HCT116 (cell line): Measurements from ENCODE around the gene SPATS2L. TPM values are rescaled to one million over a fixed set of nuclear protein-coding genes. Genes with fewer than 3 reads are reported as not detected.

ENCODE experiments used
- ATAC-seq: fragments of 200-7000 bp; cut with Tn5 transposase; 2 replicates; pipeline ENCODE4 v1.9.1; 2020; ENCODE audit warnings: mild to moderate bottlenecking, moderate library complexity
- BruUV-seq: library from RNA; stranded (reverse); fragments of 400-500 nt; replicated peaks from 2 replicates; lab custom pipeline; 2021; lab: Mats Ljungman, UMichigan
- CTCF ChIA-PET: fragments of 300-600 bp; sonication (Branson Sonifier 250); formaldehyde crosslinking; loops from one replicate; lab custom pipeline; 2021; ENCODE audit warnings: antibody characterized with exemption; lab: Charles Lee
- POLR2A ChIA-PET: fragments of 300-600, 350-600 bp; sonication (Branson Sonifier 250); formaldehyde crosslinking; loops from one replicate; lab custom pipeline; 2021; ENCODE audit warnings: antibody characterized with exemption; lab: Charles Lee
- RAD21 ChIA-PET, 2 experiments: fragments of 300-600 bp; sonication (Branson Sonifier 250); formaldehyde crosslinking; loops; one replicate each; lab custom pipeline; 2023; ENCODE audit warnings: low total read pairs in 2 of 2; ENCODE audit not compliant: uncharacterized antibody in 2 of 2, unreplicated experiment in 2 of 2, low non-redundant PET in 1 of 2; lab: Charles Lee
- DNase-seq: peaks from one replicate; pipeline ENCODE4 v3.0.0-alpha.2; 2010; ENCODE audit warnings: low read depth, low spot score
- H2AFZ ChIP-seq: fragments of 200-600 bp; shearing (Covaris generic), sonication (generic); 2 replicates; pipeline ENCODE4 v1.6.1; 2017; ENCODE audit warnings: low read depth, mixed run types, mixed read lengths, antibody characterized with exemption, low read length; ENCODE audit not compliant: poor library complexity, severe bottlenecking
- H3K27ac ChIP-seq: 2 replicates; pipeline ENCODE4 v1.5.1; 2012; ENCODE audit warnings: low read depth, low read length
- H3K27me3 ChIP-seq: fragments of 200-600 bp; sonication (generic); 2 replicates; pipeline ENCODE4 v1.6.1; 2016; ENCODE audit warnings: mixed run types, low read length, mixed read lengths; ENCODE audit not compliant: insufficient read depth
- H3K36me3 ChIP-seq, 2 experiments: fragments of 200-500 bp in 1 of 2; fragments of 200-600 bp in 1 of 2; sonication (Bioruptor generic) in 1 of 2; sonication (generic) in 1 of 2; 2 replicates each; pipeline versions ENCODE4 v1.5.1 to v1.6.1; 2014 to 2016; ENCODE audit warnings: low read length in 2 of 2, inconsistent platforms in 1 of 2, mixed read lengths in 1 of 2, mixed run types in 1 of 2; ENCODE audit not compliant: insufficient read depth in 2 of 2, control insufficient read depth in 1 of 2
- H3K4me1 ChIP-seq, 2 experiments: fragments of 200-600 bp in 1 of 2; sonication (generic) in 1 of 2; 2 replicates each; pipeline versions ENCODE4 v1.5.1 to v1.6.1; 2012 to 2017; ENCODE audit warnings: low read length in 2 of 2, inconsistent platforms in 1 of 2, mild to moderate bottlenecking in 1 of 2, mixed read lengths in 1 of 2, mixed run types in 1 of 2, moderate library complexity in 1 of 2; ENCODE audit not compliant: insufficient read depth in 2 of 2, control insufficient read depth in 1 of 2
- H3K4me2 ChIP-seq: fragments of 200-600 bp; sonication (generic); 2 replicates; pipeline ENCODE4 v1.6.1; 2017; ENCODE audit warnings: mixed run types, low read length, mixed read lengths
- H3K4me3 ChIP-seq, 2 experiments: fragments of 200-600 bp in 1 of 2; sonication (generic) in 1 of 2; replicated peaks in 1 of 2; 2 replicates each; pipeline ENCODE4 v1.5.1; 2011 to 2016; ENCODE audit warnings: low read length in 2 of 2, control low read depth in 1 of 2, low read depth in 1 of 2, mild to moderate bottlenecking in 1 of 2, mixed read lengths in 1 of 2, mixed run types in 1 of 2
- H3K79me2 ChIP-seq: fragments of 200-600 bp; sonication (generic); 2 replicates; pipeline ENCODE4 v1.6.1; 2017; ENCODE audit warnings: mild to moderate bottlenecking, mixed run types, low read length, moderate library complexity, mixed read lengths; ENCODE audit not compliant: insufficient read depth
- H3K9ac ChIP-seq: fragments of 200-600 bp; sonication (generic); 2 replicates; pipeline ENCODE4 v1.6.1; 2016; ENCODE audit warnings: low read length, mixed read lengths
- H3K9me2 ChIP-seq: fragments of 200-600 bp; sonication (generic), shearing (Covaris generic); 2 replicates; pipeline ENCODE4 v1.6.1; 2017; ENCODE audit warnings: mixed run types, mild to moderate bottlenecking, moderate library complexity; ENCODE audit not compliant: insufficient read depth
- H3K9me3 ChIP-seq, 2 experiments: fragments of 200-500 bp in 1 of 2; fragments of 200-600 bp in 1 of 2; sonication (Bioruptor generic) in 1 of 2; sonication (generic) in 1 of 2; 2 replicates each; pipeline ENCODE4 v1.6.1; 2014 to 2017; ENCODE audit warnings: low read length in 2 of 2, mixed read lengths in 2 of 2, inconsistent platforms in 1 of 2, low read depth in 1 of 2, mild to moderate bottlenecking in 1 of 2, mixed run types in 1 of 2, moderate library complexity in 1 of 2; ENCODE audit not compliant: control insufficient read depth in 1 of 2, insufficient read depth in 1 of 2
- H4K20me1 ChIP-seq: fragments of 200-600 bp; sonication (generic), shearing (Covaris generic); 2 replicates; pipeline ENCODE4 v1.6.1; 2017; ENCODE audit warnings: mixed run types, mild to moderate bottlenecking, moderate library complexity; ENCODE audit not compliant: insufficient read depth
- CBX3 ChIP-seq: IDR thresholded peaks from 2 replicates; pipeline ENCODE4 v1.6.1; 2012; ENCODE audit warnings: low read depth
- EGR1 ChIP-seq: IDR thresholded peaks from 2 replicates; pipeline ENCODE4 v1.6.1; 2012; ENCODE audit warnings: low read depth
- ELF1 ChIP-seq: IDR thresholded peaks from 2 replicates; pipeline ENCODE4 v1.6.1; 2012; ENCODE audit warnings: low read depth, borderline replicate concordance
- EZH2 ChIP-seq: fragments of 200-600 bp; sonication (generic); IDR thresholded peaks from 2 replicates; pipeline ENCODE4 v1.6.1; 2017; ENCODE audit warnings: antibody characterized with exemption, mixed run types
- EZH2phosphoT487 ChIP-seq: fragments of 200-600 bp; IDR thresholded peaks from 2 replicates; pipeline ENCODE4 v1.6.1; 2018; ENCODE audit warnings: antibody characterized with exemption, borderline replicate concordance
- FOSL1 ChIP-seq: IDR thresholded peaks from 2 replicates; pipeline ENCODE4 v1.6.1; 2012; ENCODE audit warnings: low read depth
- POLR2A ChIP-seq: IDR thresholded peaks from 2 replicates; pipeline ENCODE4 v1.7.0; 2011; ENCODE audit warnings: borderline replicate concordance; ENCODE audit not compliant: insufficient read depth, insufficient read length; ENCODE audit errors: extremely low read depth
- RAD21 ChIP-seq: IDR thresholded peaks from 2 replicates; pipeline ENCODE4 v1.6.1; 2012; ENCODE audit warnings: low read depth, mild to moderate bottlenecking
- SP1 ChIP-seq: IDR thresholded peaks from 2 replicates; pipeline ENCODE4 v1.6.1; 2012; ENCODE audit warnings: low read depth
- SRF ChIP-seq: IDR thresholded peaks from 2 replicates; pipeline ENCODE4 v1.6.1; 2012; ENCODE audit warnings: low read depth
- TCF7L2 ChIP-seq: IDR thresholded peaks from 2 replicates; pipeline ENCODE4 v1.7.0; 2011; ENCODE audit warnings: borderline replicate concordance, inconsistent platforms; ENCODE audit not compliant: insufficient read depth, insufficient read length; ENCODE audit errors: extremely low read depth
- intact Hi-C: fragments of 100-400 bp; cut with micrococcal nuclease; formaldehyde crosslinking; loops from 2 replicates; pipeline ENCODE4 v1.10.0; 2022
- total RNA-seq: library from RNA; stranded (reverse); gene quantifications from one replicate; pipeline ENCODE4 v1.2.1, GENCODE V29; 2021; ENCODE audit not compliant: unreplicated experiment
- TF ChIP-seq, protein P1 (sequence below): IDR thresholded peaks from 2 replicates; pipeline ENCODE4 v1.6.1; 2011; ENCODE audit warnings: mild to moderate bottlenecking, low read length, moderate library complexity; ENCODE audit not compliant: insufficient replicate concordance; ENCODE audit errors: extremely low read depth
- TF ChIP-seq, protein P2 (sequence below): IDR thresholded peaks from 2 replicates; pipeline ENCODE4 v1.6.1; 2012
- TF ChIP-seq, protein P3 (sequence below): IDR thresholded peaks from 2 replicates; pipeline ENCODE4 v1.6.1; 2012
- TF ChIP-seq, protein P4 (sequence below): IDR thresholded peaks from 2 replicates; pipeline ENCODE4 v1.6.1; 2012; ENCODE audit warnings: low read depth

The SPATS2L gene
- total RNA-seq, 1 experiment from 2014 or later, result 87.1 TPM

DNA sequence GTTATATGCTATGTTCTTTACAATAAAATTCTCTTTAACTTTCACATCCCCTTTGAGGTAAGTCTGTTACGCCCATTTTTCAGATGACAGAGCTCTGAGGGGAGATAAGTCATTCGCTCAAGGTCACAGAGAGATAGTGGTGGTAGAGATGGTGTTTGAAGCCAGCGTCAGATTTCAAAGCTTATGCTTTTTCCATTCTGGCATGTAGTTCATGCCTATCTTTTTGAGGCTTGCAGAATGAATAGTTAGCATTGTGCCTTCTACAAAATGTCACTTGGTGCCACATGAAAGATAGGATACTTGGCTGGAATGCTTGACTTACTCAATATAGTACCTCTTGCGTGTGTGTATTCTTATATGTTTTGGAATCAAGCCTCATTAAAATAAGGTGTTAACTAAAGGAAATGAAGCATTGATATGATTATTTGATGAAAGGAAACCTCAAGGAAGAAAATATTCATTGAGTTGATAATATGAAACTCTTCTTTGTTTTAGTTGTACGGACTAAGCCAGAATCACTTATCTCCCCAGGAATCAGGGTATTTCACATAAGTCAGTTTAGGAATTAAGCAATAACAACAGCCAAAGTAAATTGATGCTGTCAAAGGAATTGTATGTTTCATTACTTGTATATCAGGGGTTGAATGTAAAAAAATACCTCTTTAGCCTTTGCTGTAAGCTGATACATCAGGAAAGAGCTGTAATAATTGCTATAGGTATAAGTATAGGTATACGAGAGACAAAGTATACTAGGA, 15.5 kb downstream of the SPATS2L start:
- Histone ChIP-seq H3K27ac (no peak overlapping the region), H3K9me3 (no peaks in the 10 kb centered on the region), H4K20me1 (no peaks in the 10 kb centered on the region), H3K9ac (no peak overlapping the region), H3K9me2 (no peaks in the 10 kb centered on the region), H3K79me2 (peaks cover 95% of the 10 kb centered on the region), H3K27me3 (no peaks in the 10 kb centered on the region), H2AFZ (no peak overlapping the region), H3K36me3 (no peaks in the 10 kb centered on the region), H3K4me2 (no peak overlapping the region), H3K4me3 (no peak overlapping the region), H3K4me1 (peaks cover 11 to 16% of the 10 kb centered on the region in 2 experiments; a peak in 3 of 4 replicates)
- ChIA-PET RAD21 (no interaction called here), POLR2A (no interaction called here), CTCF (no interaction called here)
- intact Hi-C loops, result no loop called here
- TF ChIP-seq EGR1 (no peak), EZH2phosphoT487 (no peak), RAD21 (no peak), CBX3 (no peak), EZH2 (no peak), TCF7L2 (no peak), POLR2A (no peak), ELF1 (no peak), SP1 (no peak), SRF (no peak), FOSL1 (no peak)
- TF ChIP-seq, protein P1, sequence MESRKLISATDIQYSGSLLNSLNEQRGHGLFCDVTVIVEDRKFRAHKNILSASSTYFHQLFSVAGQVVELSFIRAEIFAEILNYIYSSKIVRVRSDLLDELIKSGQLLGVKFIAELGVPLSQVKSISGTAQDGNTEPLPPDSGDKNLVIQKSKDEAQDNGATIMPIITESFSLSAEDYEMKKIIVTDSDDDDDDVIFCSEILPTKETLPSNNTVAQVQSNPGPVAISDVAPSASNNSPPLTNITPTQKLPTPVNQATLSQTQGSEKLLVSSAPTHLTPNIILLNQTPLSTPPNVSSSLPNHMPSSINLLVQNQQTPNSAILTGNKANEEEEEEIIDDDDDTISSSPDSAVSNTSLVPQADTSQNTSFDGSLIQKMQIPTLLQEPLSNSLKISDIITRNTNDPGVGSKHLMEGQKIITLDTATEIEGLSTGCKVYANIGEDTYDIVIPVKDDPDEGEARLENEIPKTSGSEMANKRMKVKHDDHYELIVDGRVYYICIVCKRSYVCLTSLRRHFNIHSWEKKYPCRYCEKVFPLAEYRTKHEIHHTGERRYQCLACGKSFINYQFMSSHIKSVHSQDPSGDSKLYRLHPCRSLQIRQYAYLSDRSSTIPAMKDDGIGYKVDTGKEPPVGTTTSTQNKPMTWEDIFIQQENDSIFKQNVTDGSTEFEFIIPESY, result no peak
- TF ChIP-seq, protein P2, sequence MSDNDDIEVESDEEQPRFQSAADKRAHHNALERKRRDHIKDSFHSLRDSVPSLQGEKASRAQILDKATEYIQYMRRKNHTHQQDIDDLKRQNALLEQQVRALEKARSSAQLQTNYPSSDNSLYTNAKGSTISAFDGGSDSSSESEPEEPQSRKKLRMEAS, result no peak
- TF ChIP-seq, protein P3, sequence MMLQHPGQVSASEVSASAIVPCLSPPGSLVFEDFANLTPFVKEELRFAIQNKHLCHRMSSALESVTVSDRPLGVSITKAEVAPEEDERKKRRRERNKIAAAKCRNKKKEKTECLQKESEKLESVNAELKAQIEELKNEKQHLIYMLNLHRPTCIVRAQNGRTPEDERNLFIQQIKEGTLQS, result no peak
- TF ChIP-seq, protein P4, sequence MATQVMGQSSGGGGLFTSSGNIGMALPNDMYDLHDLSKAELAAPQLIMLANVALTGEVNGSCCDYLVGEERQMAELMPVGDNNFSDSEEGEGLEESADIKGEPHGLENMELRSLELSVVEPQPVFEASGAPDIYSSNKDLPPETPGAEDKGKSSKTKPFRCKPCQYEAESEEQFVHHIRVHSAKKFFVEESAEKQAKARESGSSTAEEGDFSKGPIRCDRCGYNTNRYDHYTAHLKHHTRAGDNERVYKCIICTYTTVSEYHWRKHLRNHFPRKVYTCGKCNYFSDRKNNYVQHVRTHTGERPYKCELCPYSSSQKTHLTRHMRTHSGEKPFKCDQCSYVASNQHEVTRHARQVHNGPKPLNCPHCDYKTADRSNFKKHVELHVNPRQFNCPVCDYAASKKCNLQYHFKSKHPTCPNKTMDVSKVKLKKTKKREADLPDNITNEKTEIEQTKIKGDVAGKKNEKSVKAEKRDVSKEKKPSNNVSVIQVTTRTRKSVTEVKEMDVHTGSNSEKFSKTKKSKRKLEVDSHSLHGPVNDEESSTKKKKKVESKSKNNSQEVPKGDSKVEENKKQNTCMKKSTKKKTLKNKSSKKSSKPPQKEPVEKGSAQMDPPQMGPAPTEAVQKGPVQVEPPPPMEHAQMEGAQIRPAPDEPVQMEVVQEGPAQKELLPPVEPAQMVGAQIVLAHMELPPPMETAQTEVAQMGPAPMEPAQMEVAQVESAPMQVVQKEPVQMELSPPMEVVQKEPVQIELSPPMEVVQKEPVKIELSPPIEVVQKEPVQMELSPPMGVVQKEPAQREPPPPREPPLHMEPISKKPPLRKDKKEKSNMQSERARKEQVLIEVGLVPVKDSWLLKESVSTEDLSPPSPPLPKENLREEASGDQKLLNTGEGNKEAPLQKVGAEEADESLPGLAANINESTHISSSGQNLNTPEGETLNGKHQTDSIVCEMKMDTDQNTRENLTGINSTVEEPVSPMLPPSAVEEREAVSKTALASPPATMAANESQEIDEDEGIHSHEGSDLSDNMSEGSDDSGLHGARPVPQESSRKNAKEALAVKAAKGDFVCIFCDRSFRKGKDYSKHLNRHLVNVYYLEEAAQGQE, result no peak
- DNase-seq, result no peak
- BruUV-seq, result no TSS peak
- ATAC-seq, result no peak
